DND-41 (cell line): ENCODE results near the gene ARPC2.

ENCODE experiments used
- ATAC-seq: fragments of 200-7000 bp; cut with Tn5 transposase; 3 replicates; pipeline ENCODE4 v1.9.1; 2021; ENCODE audit warnings: low read depth; ENCODE audit not compliant: insufficient read depth
- DNase-seq: peaks from one replicate; pipeline ENCODE4 v3.0.0-alpha.2; 2020
- H2AFZ ChIP-seq: 2 replicates; pipeline ENCODE4 v1.6.0; 2012; ENCODE audit warnings: low read depth, low read length
- H3K27ac ChIP-seq: 2 replicates; pipeline ENCODE4 v1.5.1; 2012; ENCODE audit warnings: low read length, inconsistent platforms
- H3K27me3 ChIP-seq: fragments of 200-600 bp; sonication (generic); 2 replicates; pipeline ENCODE4 v1.6.0; 2012; ENCODE audit warnings: low read length, mild to moderate bottlenecking, inconsistent platforms; ENCODE audit not compliant: insufficient read depth, poor library complexity
- H3K36me3 ChIP-seq: 2 replicates; pipeline ENCODE4 v1.5.1; 2012; ENCODE audit warnings: low read length, inconsistent platforms; ENCODE audit not compliant: insufficient read depth
- H3K4me1 ChIP-seq: 2 replicates; pipeline ENCODE4 v1.5.1; 2012; ENCODE audit warnings: mild to moderate bottlenecking, low read length; ENCODE audit not compliant: insufficient read depth
- H3K4me2 ChIP-seq: 2 replicates; pipeline ENCODE4 v1.6.0; 2012; ENCODE audit warnings: mild to moderate bottlenecking, moderate library complexity, low read length, inconsistent platforms; ENCODE audit not compliant: insufficient read depth
- H3K4me3 ChIP-seq, 2 experiments: fragments of 200-600 bp in 1 of 2; shearing (Covaris generic) in 1 of 2; 2 replicates each; pipeline ENCODE4 v1.5.1; 2012 to 2016; ENCODE audit warnings: inconsistent platforms in 2 of 2, low read length in 2 of 2, mild to moderate bottlenecking in 2 of 2, low read depth in 1 of 2, moderate library complexity in 1 of 2
- H3K79me2 ChIP-seq: 2 replicates; pipeline ENCODE4 v1.6.0; 2012; ENCODE audit warnings: low read length, inconsistent platforms; ENCODE audit not compliant: insufficient read depth
- H3K9ac ChIP-seq: 2 replicates; pipeline ENCODE4 v1.6.0; 2012; ENCODE audit warnings: low read depth, mild to moderate bottlenecking, inconsistent platforms, low read length, moderate library complexity
- H3K9me3 ChIP-seq: 2 replicates; pipeline ENCODE4 v1.5.1; 2012; ENCODE audit warnings: low read length, moderate library complexity, mild to moderate bottlenecking, inconsistent platforms; ENCODE audit not compliant: insufficient read depth, severe bottlenecking
- H4K20me1 ChIP-seq: 2 replicates; pipeline ENCODE4 v1.6.0; 2012; ENCODE audit warnings: low read length; ENCODE audit not compliant: insufficient read depth
- EZH2 ChIP-seq: IDR thresholded peaks from 3 replicates; pipeline ENCODE4 v1.6.1; 2012; ENCODE audit warnings: borderline replicate concordance, low read depth, mild to moderate bottlenecking, moderate library complexity, low read length, inconsistent platforms; ENCODE audit not compliant: severe bottlenecking
- TF ChIP-seq, protein P1 (sequence below): IDR thresholded peaks from 2 replicates; pipeline ENCODE4 v1.5.1; 2012; ENCODE audit warnings: borderline replicate concordance, low read length, moderate library complexity, mild to moderate bottlenecking; ENCODE audit not compliant: poor library complexity, severe bottlenecking; ENCODE audit errors: extremely low read depth

ARPC2 gene

DNA sequence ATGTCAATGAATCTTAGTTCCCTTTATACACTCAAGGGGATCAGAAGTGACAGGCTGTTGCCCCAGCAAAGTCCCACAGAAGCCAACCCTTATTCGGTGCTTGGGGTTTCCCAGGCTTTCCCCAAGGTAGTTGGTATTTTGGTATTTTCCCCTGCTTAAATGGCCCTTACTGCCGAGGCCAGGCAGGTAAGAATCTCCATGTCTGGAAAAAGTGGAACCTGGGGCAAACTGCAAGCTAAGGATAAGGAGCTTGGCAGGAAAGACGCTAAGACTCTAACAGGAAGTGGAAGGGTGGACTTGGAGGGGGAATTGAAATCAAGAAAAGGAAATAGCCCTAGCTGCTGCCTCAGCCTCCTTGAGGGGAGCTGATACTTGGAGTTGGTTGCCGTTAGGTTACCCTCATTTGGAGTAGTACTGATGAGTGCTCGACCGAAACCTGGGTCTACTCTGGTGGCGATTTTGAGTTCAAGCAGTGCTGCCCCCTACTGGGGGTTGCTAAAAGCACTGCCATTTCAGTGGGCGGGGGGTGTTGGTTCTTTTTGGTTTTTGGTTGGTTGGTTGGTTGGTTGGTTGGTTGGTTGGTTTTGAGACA is 40.5 kb downstream of the ARPC2 start:
- DNase-seq = peak; percentile 52
- TF ChIP-seq, protein P1, sequence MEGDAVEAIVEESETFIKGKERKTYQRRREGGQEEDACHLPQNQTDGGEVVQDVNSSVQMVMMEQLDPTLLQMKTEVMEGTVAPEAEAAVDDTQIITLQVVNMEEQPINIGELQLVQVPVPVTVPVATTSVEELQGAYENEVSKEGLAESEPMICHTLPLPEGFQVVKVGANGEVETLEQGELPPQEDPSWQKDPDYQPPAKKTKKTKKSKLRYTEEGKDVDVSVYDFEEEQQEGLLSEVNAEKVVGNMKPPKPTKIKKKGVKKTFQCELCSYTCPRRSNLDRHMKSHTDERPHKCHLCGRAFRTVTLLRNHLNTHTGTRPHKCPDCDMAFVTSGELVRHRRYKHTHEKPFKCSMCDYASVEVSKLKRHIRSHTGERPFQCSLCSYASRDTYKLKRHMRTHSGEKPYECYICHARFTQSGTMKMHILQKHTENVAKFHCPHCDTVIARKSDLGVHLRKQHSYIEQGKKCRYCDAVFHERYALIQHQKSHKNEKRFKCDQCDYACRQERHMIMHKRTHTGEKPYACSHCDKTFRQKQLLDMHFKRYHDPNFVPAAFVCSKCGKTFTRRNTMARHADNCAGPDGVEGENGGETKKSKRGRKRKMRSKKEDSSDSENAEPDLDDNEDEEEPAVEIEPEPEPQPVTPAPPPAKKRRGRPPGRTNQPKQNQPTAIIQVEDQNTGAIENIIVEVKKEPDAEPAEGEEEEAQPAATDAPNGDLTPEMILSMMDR = peak; percentile 75
- no peak for TF ChIP-seq EZH2
- no peak overlapping the region for H2AFZ ChIP-seq

DNA sequence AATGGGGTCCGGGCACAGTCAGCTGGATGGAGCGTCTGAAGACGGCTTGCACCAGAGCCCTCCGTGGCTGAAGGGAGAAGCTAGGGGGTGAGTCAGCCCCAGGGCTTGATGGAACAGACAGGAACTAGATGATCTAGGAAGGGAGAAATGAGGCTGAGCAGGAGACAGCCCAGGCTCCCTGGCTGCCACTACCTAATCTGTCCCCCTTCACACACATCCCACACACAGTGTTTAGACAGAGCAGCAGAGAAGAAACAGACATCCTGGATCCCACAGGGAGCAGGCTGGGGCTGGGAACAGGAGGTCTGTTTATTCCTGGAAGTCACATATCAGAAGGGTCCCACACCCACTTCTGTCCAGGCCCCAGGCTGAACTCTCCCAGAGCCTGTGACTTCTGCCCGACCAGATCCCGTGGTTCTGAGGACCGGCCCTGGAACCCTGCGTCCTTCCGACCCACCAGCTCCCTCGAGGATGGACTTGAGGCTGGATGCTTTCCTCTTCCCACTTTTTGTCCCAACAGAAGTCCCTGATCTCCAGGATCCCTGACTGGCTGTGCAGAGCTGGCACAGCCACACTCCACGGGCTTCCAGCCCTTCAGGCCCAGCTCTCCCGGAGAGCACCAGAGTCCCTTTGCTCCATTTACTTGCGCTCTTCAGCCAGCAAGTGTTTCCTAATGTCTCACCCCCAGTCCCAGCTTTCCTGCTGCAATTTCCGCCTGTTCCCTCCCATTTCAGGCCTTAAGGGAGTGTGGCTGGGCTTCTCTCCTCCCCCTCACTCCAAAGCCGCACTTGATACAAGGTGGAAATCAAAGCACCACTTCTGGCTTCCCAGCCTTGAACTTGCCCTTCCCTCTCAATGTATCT is 42.3 kb downstream of the ARPC2 start:
- TF ChIP-seq, protein P1 = no peak
- TF ChIP-seq EZH2 = no peak
- H2AFZ ChIP-seq = no peak overlapping the region
- no peak overlapping the region for H3K4me3 ChIP-seq
- H3K79me2 ChIP-seq = no peaks in the 10 kb centered on the region
- H3K27me3 ChIP-seq = no peaks in the 10 kb centered on the region
- H4K20me1 ChIP-seq = 0 out of 2 replicates have a peak, but pooled peaks cover 5% of the 10 kb centered on the region
- H3K9ac ChIP-seq = no peak overlapping the region
- H3K9me3 ChIP-seq = no peaks in the 10 kb centered on the region
- no peak overlapping the region for H3K4me2 ChIP-seq
- ATAC-seq (peak; percentile 8; the same call in 1 of the 3 replicates), DNase-seq (no peak)
- H3K36me3 ChIP-seq = peaks cover 34% of the 10 kb centered on the region
- H3K4me1 ChIP-seq = peaks cover 1% of the 10 kb centered on the region; the same call in 1 of the 2 replicates
- no peak overlapping the region for H3K27ac ChIP-seq

More for the DNA sequence above, 40.5 kb downstream of the ARPC2 start:
- 0 out of 2 replicates have a peak, but pooled peaks cover under 1% of the 10 kb centered on the region for H4K20me1 ChIP-seq
- H3K27me3 ChIP-seq = no peaks in the 10 kb centered on the region
- no peak overlapping the region for H3K9ac ChIP-seq
- H3K79me2 ChIP-seq = no peaks in the 10 kb centered on the region
- peaks cover 37% of the 10 kb centered on the region for H3K36me3 ChIP-seq
- peak; percentile 54 for ATAC-seq
- H3K9me3 ChIP-seq = no peaks in the 10 kb centered on the region
- no peak overlapping the region for H3K4me2 ChIP-seq
- H3K4me1 ChIP-seq = no peaks in the 10 kb centered on the region
- H3K4me3 ChIP-seq = no peak overlapping the region
- no peak overlapping the region for H3K27ac ChIP-seq

DNA sequence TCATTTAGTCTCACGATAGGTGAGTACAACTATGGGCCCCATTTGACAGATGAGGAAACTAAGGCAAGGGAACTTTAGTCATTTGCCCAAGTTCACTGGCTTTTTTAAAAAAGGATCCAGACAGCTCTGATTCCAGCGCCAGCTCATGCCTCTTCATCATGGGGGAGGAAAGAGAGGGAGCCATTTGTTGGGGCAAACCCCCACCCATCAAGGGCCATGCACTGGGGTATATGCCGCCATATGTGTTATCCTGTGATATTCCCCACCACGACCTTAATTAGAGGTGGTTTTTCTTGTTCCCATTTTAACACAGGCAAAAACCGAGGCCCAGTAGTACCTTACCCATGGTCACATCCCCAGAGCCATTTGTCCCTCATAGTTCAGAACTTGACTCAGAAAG is 43.2 kb downstream of the ARPC2 start:
- DNase-seq (no peak), ATAC-seq (no peak)
- H3K9me3 ChIP-seq = no peaks in the 10 kb centered on the region
- H3K36me3 ChIP-seq = peaks cover 34% of the 10 kb centered on the region
- no peak overlapping the region for H3K4me2 ChIP-seq
- H3K4me1 ChIP-seq = peaks cover 7% of the 10 kb centered on the region; the same call in 1 of the 2 replicates
- H2AFZ ChIP-seq = no peak overlapping the region
- H3K4me3 ChIP-seq = no peak overlapping the region
- no peak overlapping the region for H3K27ac ChIP-seq
- H3K9ac ChIP-seq = no peak overlapping the region
- H4K20me1 ChIP-seq = peaks cover 11% of the 10 kb centered on the region; the same call in 1 of the 2 replicates
- no peaks in the 10 kb centered on the region for H3K27me3 ChIP-seq
- TF ChIP-seq, protein P1 = no peak
- no peak for TF ChIP-seq EZH2
- H3K79me2 ChIP-seq = 0 out of 2 replicates have a peak, but pooled peaks cover 2% of the 10 kb centered on the region
